Right lobe of liver (tissue), 4 donors: Measurements from ENCODE around the gene GPS2.

ENCODE experiments used
- CTCF ChIP-seq, 4 donors: fragments of 200-600 bp in 3 of 4; fragments of 450-650 bp in 1 of 4; IDR thresholded peaks; one replicate each; pipeline versions ENCODE4 v1.5.1 to v1.8.0; 2016 to 2022; ENCODE audit warnings: antibody characterized with exemption in 4 of 4, mild to moderate bottlenecking in 2 of 4
- POLR2A ChIP-seq: fragments of 450-650 bp; IDR thresholded peaks from one replicate; pipeline ENCODE4 v1.6.1; 2017; ENCODE audit warnings: antibody characterized with exemption, mild to moderate bottlenecking
- donor health status: DM: no; HTN: no; CAD: no.
- donor health status: DM: no; HTN: no; CAD: no.
- donor health status: DM: no; HTN: yes; CAD: no.

GRCh38 chr17:7279448-7279847, 35.7 kb downstream of the GPS2 start:
- no peak for TF ChIP-seq CTCF (IDR thresholded peaks at IDR 0.05)
- TF ChIP-seq POLR2A: no peak
